Body of pancreas (tissue), 4 donors: ENCODE data around the gene CNTNAP5. TPM values are rescaled to one million over a fixed set of nuclear protein-coding genes. Genes with fewer than 3 reads are reported as not detected.

Experiments used
- ATAC-seq: fragments of 150-250 bp; one replicate; pipeline ENCODE4 v1.9.1; 2016
- DNase-seq, 4 donors: peaks; one replicate each; pipeline ENCODE4 v3.0.0-alpha.2; 2019
- H3K27ac ChIP-seq, 4 donors: fragments of 200-600 bp; sonication (generic); 1 replicate in 3 of 4; 2 replicates in 1 of 4; pipeline versions ENCODE4 v1.5.1 to v1.6.1; 2016 to 2019; ENCODE audit warnings: mild to moderate bottlenecking in 1 of 4, mixed read lengths in 1 of 4, moderate library complexity in 1 of 4
- H3K27me3 ChIP-seq, 2 donors: fragments of 200-600 bp; sonication (generic); one replicate each; pipeline ENCODE4 v1.6.0; 2016; ENCODE audit warnings: mild to moderate bottlenecking in 1 of 2
- H3K36me3 ChIP-seq, 2 donors: fragments of 200-600 bp; sonication (generic); replicated peaks in 1 of 2; 2 replicates each; pipeline ENCODE4 v1.5.1; 2016; ENCODE audit warnings: low read depth in 2 of 2; ENCODE audit not compliant: insufficient read depth in 1 of 2
- H3K4me1 ChIP-seq: fragments of 200-600 bp; sonication (generic); one replicate; pipeline ENCODE4 v1.6.0; 2016
- H3K4me3 ChIP-seq, 2 donors: fragments of 200-600 bp; sonication (generic); 1 replicate in 1 of 2; 2 replicates in 1 of 2; pipeline ENCODE4 v1.5.1; 2016 to 2019
- H3K9me3 ChIP-seq, 3 donors: fragments of 200-600 bp; sonication (generic); 1 replicate in 2 of 3; 2 replicates in 1 of 3; pipeline ENCODE4 v1.5.1; 2016
- CTCF ChIP-seq, 7 experiments: fragments of 450-650 bp in 4 of 7; fragments of 200-600 bp in 3 of 7; sonication (generic) in 3 of 7; IDR thresholded peaks; one replicate each; pipeline ENCODE4 v1.5.1; 2016 to 2019; ENCODE audit warnings: antibody characterized with exemption in 7 of 7
- POLR2A ChIP-seq, 3 donors: fragments of 450-650 bp; IDR thresholded peaks; one replicate each; pipeline ENCODE4 v1.6.1; 2016; ENCODE audit warnings: antibody characterized with exemption in 3 of 3, mild to moderate bottlenecking in 2 of 3
- WGBS, 2 donors: methylation state at CpG; one replicate each; pipeline ENCODE4 v1.1.5; 2017; 5-methylcytosine and 5-hydroxymethylcytosine counted together
- intact Hi-C: fragments of 100-400 bp; cut with DNase I; formaldehyde crosslinking; loops from one replicate; pipeline ENCODE4 v1.15.1; 2023
- total RNA-seq, 2 donors: library from RNA; depleted of rRNA; stranded (reverse); fragments of >200 nt; gene quantifications; one replicate each; pipeline ENCODE4 v1.1.0, GENCODE V29; 2016

CNTNAP5 gene
- total RNA-seq, 2 donors from 2014 or later, result 0.26 to 0.33 TPM

- ATAC-seq (no peak), DNase-seq (no peak)
- Histone ChIP-seq H3K4me1 (peaks cover 5% of the 10 kb centered on the region), H3K9me3 (no peaks in the 10 kb centered on the region), H3K36me3 (no peaks in the 10 kb centered on the region), H3K27me3 (no peaks in the 10 kb centered on the region), H3K4me3 (no peak overlapping the region), H3K27ac (no peak overlapping the region)
- TF ChIP-seq POLR2A (IDR thresholded peaks at IDR 0.05) (no peak), CTCF (IDR thresholded peaks at IDR 0.05) (no peak)
- intact Hi-C loops, result no loop called here
- WGBS, 2 donors, result 55 to 67% methylated on average over 3 of the region's 3 CpGs
Measured at GRCh38 chr2:124523096-124523495, 498.0 kb downstream of the CNTNAP5 start.

- intact Hi-C loops, result no loop called here
- ATAC-seq (no peak), DNase-seq (no peak)
- no peaks in the 10 kb centered on the region for H3K27me3 ChIP-seq
- H3K27ac ChIP-seq, result no peak overlapping the region
- H3K4me1 ChIP-seq, result peaks cover 5% of the 10 kb centered on the region
- no peaks in the 10 kb centered on the region for H3K36me3 ChIP-seq
- no peak overlapping the region for H3K4me3 ChIP-seq
- 81 to 84% methylated on average over 7 of the region's 7 CpGs for WGBS, 2 donors
- H3K9me3 ChIP-seq, result no peaks in the 10 kb centered on the region
- no peak for TF ChIP-seq POLR2A (IDR thresholded peaks at IDR 0.05)
- no peak for TF ChIP-seq CTCF (IDR thresholded peaks at IDR 0.05)
Measured at GRCh38 chr2:124524155-124524915, 499.2 kb downstream of the CNTNAP5 start.

GRCh38 chr2:124526221-124526620 is 501.1 kb downstream of the CNTNAP5 start:
- no peaks in the 10 kb centered on the region for H3K27me3 ChIP-seq
- WGBS, 2 donors, result 69 to 70% methylated on average over 4 of the region's 4 CpGs
- H3K9me3 ChIP-seq, result no peaks in the 10 kb centered on the region
- TF ChIP-seq CTCF (IDR thresholded peaks at IDR 0.05) (no peak), POLR2A (IDR thresholded peaks at IDR 0.05) (no peak)
- H3K27ac ChIP-seq, result no peak overlapping the region
- intact Hi-C loops, result no loop called here
- DNase-seq (no peak), ATAC-seq (no peak)
- no peaks in the 10 kb centered on the region for H3K36me3 ChIP-seq
- peaks cover 5% of the 10 kb centered on the region for H3K4me1 ChIP-seq
- H3K4me3 ChIP-seq, result no peak overlapping the region

- Histone ChIP-seq H3K27ac (no peak overlapping the region), H3K36me3 (no peaks in the 10 kb centered on the region), H3K9me3 (no peaks in the 10 kb centered on the region), H3K27me3 (no peaks in the 10 kb centered on the region), H3K4me3 (no peak overlapping the region), H3K4me1 (no peaks in the 10 kb centered on the region)
- 70 to 72% methylated on average over 4 of the region's 4 CpGs for WGBS, 2 donors
- no peak for ATAC-seq
- intact Hi-C loops, result no loop called here
- DNase-seq, result no peak
- TF ChIP-seq CTCF (IDR thresholded peaks at IDR 0.05) (no peak), POLR2A (IDR thresholded peaks at IDR 0.05) (no peak)
Measured at GRCh38 chr2:124530203-124530602, 505.1 kb downstream of the CNTNAP5 start.
